Peyer's patch (tissue), 4 donors: ENCODE measurements around the gene PLPP1.

Experiments
- POLR2A ChIP-seq, 2 donors: fragments of 450-650 bp; IDR thresholded peaks; one replicate each; pipeline ENCODE4 v1.5.1; 2017; ENCODE audit warnings: antibody characterized with exemption in 2 of 2, mild to moderate bottlenecking in 2 of 2, moderate library complexity in 2 of 2
- TF ChIP-seq, protein P1 (sequence below), 6 experiments: fragments of 450-650 bp in 4 of 6; fragments of 200-600 bp in 2 of 6; sonication (generic) in 1 of 6; IDR thresholded peaks; one replicate each; pipeline ENCODE4 v1.5.1; 2017 to 2019; ENCODE audit warnings: antibody characterized with exemption in 6 of 6, mild to moderate bottlenecking in 3 of 6, moderate library complexity in 1 of 6

DNA sequence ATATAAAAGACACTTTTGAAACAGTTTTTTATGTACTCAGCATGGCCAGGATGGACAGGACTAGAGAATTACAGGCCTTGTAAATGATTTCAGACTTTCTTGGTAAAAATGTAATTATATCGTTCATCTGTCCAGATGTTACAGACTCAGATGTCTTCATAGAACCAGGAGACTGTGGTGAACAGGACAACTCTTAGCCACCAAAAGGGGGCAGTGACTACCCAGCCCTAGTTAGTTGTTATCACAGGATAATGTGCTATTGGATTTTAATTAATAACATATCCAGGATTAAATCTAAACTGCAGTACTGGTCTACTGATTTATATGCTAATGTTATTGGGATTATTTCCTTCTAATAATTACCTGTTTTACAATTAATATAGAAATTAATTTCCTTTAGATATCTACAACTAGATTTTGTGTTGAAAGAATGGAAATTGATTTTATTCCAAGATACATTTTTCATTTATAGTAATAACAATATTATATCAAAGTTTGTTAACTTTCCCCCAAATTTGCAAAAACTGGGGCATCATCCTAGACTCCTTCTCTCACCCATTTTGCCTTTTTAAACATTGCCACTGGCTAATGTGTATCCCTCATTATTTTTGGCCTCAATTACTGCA lies 127.6 kb downstream of the PLPP1 start:
- no peak for TF ChIP-seq POLR2A (IDR thresholded peaks at IDR 0.05)
- TF ChIP-seq, protein P1, sequence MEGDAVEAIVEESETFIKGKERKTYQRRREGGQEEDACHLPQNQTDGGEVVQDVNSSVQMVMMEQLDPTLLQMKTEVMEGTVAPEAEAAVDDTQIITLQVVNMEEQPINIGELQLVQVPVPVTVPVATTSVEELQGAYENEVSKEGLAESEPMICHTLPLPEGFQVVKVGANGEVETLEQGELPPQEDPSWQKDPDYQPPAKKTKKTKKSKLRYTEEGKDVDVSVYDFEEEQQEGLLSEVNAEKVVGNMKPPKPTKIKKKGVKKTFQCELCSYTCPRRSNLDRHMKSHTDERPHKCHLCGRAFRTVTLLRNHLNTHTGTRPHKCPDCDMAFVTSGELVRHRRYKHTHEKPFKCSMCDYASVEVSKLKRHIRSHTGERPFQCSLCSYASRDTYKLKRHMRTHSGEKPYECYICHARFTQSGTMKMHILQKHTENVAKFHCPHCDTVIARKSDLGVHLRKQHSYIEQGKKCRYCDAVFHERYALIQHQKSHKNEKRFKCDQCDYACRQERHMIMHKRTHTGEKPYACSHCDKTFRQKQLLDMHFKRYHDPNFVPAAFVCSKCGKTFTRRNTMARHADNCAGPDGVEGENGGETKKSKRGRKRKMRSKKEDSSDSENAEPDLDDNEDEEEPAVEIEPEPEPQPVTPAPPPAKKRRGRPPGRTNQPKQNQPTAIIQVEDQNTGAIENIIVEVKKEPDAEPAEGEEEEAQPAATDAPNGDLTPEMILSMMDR (IDR thresholded peaks at IDR 0.05), result peak in 4 of 6 experiments; percentile 37 to 81 (median 75)
